C4-2B (cell line): ENCODE results near the gene PARD3B.

Experiments used
- H3K27ac ChIP-seq: fragments of 450-650 bp; 2 replicates; pipeline ENCODE4 v1.5.1; 2017
- CTCF ChIP-seq: fragments of 450-650 bp; conservative IDR thresholded peaks from 2 replicates; pipeline ENCODE4 v1.5.1; 2017; ENCODE audit warnings: mild to moderate bottlenecking
- ZFX ChIP-seq: fragments of 450-650 bp; IDR thresholded peaks from 2 replicates; pipeline ENCODE4 v1.6.1; 2017

The PARD3B gene

GRCh38 chr2:204781941-204782340 lies 236.7 kb downstream of the PARD3B start:
- TF ChIP-seq ZFX: no peak
- no peak for TF ChIP-seq CTCF
- no peak overlapping the region for H3K27ac ChIP-seq

DNA sequence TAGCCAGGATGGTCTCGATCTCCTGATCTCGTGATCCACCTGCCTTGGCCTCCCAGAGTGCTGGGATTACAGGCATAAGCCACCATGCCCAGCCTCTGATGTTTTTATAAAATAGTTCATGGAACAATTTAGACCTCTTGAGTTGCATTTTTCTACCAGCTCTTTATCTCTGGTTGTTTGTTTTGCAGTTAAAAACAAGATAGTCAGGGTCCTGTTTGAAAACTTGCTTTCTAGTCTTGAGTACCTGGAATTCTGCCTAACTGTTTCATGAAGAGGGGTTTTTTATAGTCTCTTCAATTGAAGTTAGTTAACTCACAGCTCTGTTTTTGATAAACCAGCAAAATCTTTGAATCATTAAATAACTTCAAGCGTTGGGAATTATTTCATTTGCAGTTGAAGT lies 244.8 kb downstream of the PARD3B start:
- H3K27ac ChIP-seq: no peak overlapping the region
- no peak for TF ChIP-seq ZFX

DNA sequence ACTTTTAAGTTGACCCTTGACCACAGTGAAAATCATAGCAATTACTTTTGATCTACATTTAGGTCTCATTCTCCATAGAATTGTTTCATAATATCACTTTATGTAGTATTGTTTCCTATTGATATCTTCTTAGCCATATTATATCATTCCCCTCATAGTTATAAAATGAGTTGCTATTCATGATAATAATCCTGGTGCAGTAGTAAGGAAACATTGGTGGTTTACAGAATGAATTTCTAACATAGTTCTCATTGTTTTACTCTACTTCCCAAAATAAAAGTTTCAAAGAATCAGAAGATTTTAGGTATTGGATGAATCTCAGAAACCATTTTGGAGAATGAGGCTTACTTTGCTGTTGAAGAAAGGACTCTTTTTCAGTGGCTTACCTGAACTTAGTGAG lies 246.0 kb downstream of the PARD3B start:
- TF ChIP-seq ZFX: no peak
- no peak for TF ChIP-seq CTCF
- H3K27ac ChIP-seq: no peak overlapping the region

DNA sequence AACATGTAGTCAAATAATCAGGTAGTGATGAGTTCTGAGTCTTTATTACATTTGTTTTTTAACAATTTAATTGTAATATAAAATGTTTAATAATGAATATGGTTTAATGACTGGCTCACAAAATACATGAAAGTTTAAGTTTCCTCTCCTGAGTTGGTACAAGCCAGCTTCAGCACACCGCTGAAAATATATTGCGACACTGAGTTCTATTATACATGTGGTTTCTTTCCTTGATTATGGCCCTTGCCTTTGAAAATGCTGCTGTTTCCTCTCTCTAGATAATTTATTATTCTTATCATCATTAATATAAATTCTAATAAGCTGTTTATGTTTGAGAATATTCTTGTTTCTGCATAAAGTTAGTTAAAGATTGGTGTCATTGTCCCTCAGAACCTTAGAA lies 249.3 kb downstream of the PARD3B start:
- TF ChIP-seq CTCF (no peak), ZFX (no peak)

DNA sequence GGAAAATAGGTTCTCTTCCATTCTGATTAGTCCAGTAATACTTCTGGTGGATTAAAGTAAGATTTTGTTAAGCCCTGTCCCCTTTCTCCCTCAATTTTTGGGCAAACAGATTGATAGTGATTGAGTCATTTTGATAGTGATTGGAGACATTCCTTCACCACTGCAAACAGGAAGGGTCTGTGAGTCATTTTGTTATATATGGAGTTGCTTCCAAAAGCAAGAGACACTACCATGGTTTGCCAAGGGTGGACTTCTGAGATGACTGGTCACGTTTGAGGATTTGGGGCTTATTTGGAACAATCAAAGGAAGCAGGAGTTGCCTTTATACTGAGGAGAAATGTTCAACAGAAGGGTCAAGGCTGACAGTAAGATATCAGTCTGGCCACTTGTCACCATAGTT lies 249.9 kb downstream of the PARD3B start:
- no peak for TF ChIP-seq ZFX
- no peak for TF ChIP-seq CTCF
- no peak overlapping the region for H3K27ac ChIP-seq

More for the DNA sequence above, 249.3 kb downstream of the PARD3B start:
- H3K27ac ChIP-seq: no peak overlapping the region

DNA sequence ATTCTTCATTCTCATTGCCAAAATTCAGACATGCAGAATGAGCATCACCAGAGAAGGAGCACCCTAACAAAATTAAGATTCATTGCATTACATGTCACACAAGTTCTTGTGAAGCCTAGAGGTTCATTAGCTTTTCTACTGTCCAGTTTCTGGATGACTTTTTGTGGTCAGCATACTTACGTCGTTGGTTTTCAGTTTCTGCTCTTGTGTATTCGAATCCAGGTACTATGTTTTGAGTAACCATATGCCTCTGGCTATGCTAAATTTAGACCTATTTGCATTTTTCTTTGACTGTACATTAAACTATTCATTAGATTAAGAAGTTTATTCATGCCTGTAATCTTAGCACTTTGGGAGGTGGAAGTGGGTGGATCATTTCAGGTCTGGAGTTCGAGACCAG lies 251.3 kb downstream of the PARD3B start:
- no peak overlapping the region for H3K27ac ChIP-seq
- no peak for TF ChIP-seq ZFX
- TF ChIP-seq CTCF: no peak

DNA sequence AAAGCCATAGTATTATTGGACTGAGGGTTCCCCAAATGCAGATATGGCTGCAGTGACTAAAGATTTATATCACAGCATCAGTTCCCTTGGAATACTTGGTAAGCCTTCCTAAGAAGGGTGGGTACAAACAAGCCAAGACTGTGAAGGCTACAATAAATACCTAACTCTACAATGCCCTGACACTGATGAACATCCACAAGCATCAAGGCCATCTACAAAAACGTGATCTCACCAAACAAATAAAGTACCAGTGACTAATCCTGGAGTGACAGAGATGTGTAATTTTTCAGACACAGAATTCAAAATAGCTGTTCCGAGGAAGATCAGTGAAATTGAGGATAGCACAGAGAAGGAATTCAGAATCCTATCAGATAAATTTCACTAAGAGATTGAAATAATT lies 254.5 kb downstream of the PARD3B start:
- TF ChIP-seq CTCF: no peak
- H3K27ac ChIP-seq: no peak overlapping the region

DNA sequence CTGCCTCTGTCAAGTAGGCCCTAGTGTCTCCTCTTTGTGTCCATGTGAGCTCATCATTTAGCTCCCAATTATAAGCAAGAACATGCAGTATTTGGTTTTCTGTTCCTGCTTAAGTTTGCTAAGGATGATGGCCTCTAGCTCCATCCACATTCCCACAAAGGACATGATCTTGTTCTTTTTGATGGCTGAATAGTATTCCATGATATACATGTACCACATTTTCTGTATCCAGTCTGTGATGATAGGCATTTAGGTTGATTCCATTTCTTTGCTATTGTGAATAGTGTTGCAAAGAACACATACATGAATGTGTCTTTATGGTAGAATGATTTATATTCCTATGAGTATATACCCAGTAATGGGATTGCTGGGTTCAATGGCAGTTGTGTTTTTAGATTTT lies 263.2 kb downstream of the PARD3B start:
- no peak overlapping the region for H3K27ac ChIP-seq
- no peak for TF ChIP-seq ZFX
- no peak for TF ChIP-seq CTCF
